MM.1S (cell line): ENCODE measurements around the gene KLHL28.

Experiments
- DNase-seq: peaks from one replicate; pipeline ENCODE4 v3.0.0-alpha.2; 2015
- H2AFZ ChIP-seq: fragments of 300-600 bp; sonication (generic); 2 replicates; pipeline ENCODE4 v1.6.0; 2016; ENCODE audit warnings: antibody characterized with exemption, low read length
- H3F3A ChIP-seq: fragments of 300-600 bp; sonication (generic); 2 replicates; pipeline ENCODE4 v1.6.1; 2016; ENCODE audit warnings: mild to moderate bottlenecking, antibody characterized with exemption, low read length, moderate library complexity, mixed read lengths; ENCODE audit not compliant: insufficient read depth
- H3K27ac ChIP-seq: fragments of 300-600 bp; sonication (generic); 2 replicates; pipeline ENCODE4 v1.5.1; 2016; ENCODE audit warnings: mild to moderate bottlenecking, low read length
- H3K27me3 ChIP-seq: fragments of 300-600 bp; sonication (generic); replicated peaks from 2 replicates; pipeline ENCODE4 v1.6.0; 2016; ENCODE audit warnings: low read length; ENCODE audit not compliant: insufficient read depth
- H3K36me3 ChIP-seq: fragments of 300-600 bp; sonication (generic); replicated peaks from 2 replicates; pipeline ENCODE4 v1.6.1; 2016; ENCODE audit warnings: mild to moderate bottlenecking, low read length, mixed read lengths; ENCODE audit not compliant: insufficient read depth
- H3K4me1 ChIP-seq: fragments of 300-600 bp; sonication (generic); 2 replicates; pipeline ENCODE4 v1.6.1; 2016; ENCODE audit warnings: low read length, mixed read lengths
- H3K4me2 ChIP-seq: fragments of 300-600 bp; sonication (generic); 2 replicates; pipeline ENCODE4 v1.6.0; 2016; ENCODE audit warnings: low read depth, low read length
- H3K4me3 ChIP-seq: fragments of 300-600 bp; sonication (generic); 2 replicates; pipeline ENCODE4 v1.5.1; 2016; ENCODE audit warnings: low read length, mixed read lengths
- H3K79me2 ChIP-seq: fragments of 300-600 bp; sonication (generic); 2 replicates; pipeline ENCODE4 v1.6.1; 2016; ENCODE audit warnings: mixed run types, low read length, mixed read lengths
- H3K9ac ChIP-seq: fragments of 300-600 bp; sonication (generic); 2 replicates; pipeline ENCODE4 v1.6.1; 2016; ENCODE audit warnings: low read length, mixed read lengths
- H3K9me2 ChIP-seq: fragments of 300-600 bp; sonication (generic); replicated peaks from 2 replicates; pipeline ENCODE4 v1.6.1; 2016; ENCODE audit warnings: mild to moderate bottlenecking, low read length, mixed read lengths; ENCODE audit not compliant: insufficient read depth
- H3K9me3 ChIP-seq: fragments of 300-600 bp; sonication (generic); replicated peaks from 2 replicates; pipeline ENCODE4 v1.6.1; 2016; ENCODE audit warnings: mild to moderate bottlenecking, low read length, mixed read lengths; ENCODE audit not compliant: insufficient read depth
- H4K20me1 ChIP-seq: fragments of 300-600 bp; sonication (generic); 2 replicates; pipeline ENCODE4 v1.6.1; 2016; ENCODE audit warnings: mild to moderate bottlenecking, low read length, moderate library complexity, mixed read lengths; ENCODE audit not compliant: insufficient read depth
- EZH2 ChIP-seq: fragments of 300-600 bp; sonication (generic); optimal IDR thresholded peaks from 2 replicates; pipeline ENCODE3; 2017; ENCODE audit warnings: low read depth, mild to moderate bottlenecking, antibody characterized with exemption, low read length, mixed read lengths
- EZH2phosphoT487 ChIP-seq: fragments of 300-600 bp; sonication (generic); IDR thresholded peaks from 2 replicates; pipeline ENCODE4 v1.6.1; 2018; ENCODE audit warnings: antibody characterized with exemption, low read length
- TF ChIP-seq, protein P1 (sequence below): fragments of 300-600 bp; sonication (generic); IDR thresholded peaks from 2 replicates; pipeline ENCODE4 v1.5.1; 2016; ENCODE audit warnings: antibody characterized with exemption, low read length, mixed read lengths

Gene KLHL28

GRCh38 chr14:44886860-44887595 is 74.7 kb downstream of the KLHL28 start:
- Histone ChIP-seq H3K9me2 (no peaks in the 10 kb centered on the region), H3K4me3 (no peak overlapping the region), H3K27ac (no peak overlapping the region), H4K20me1 (no peaks in the 10 kb centered on the region), H3K4me2 (no peak overlapping the region), H3K9ac (no peak overlapping the region), H3K9me3 (no peaks in the 10 kb centered on the region), H2AFZ (no peak overlapping the region), H3F3A (no peaks in the 10 kb centered on the region), H3K4me1 (no peaks in the 10 kb centered on the region), H3K79me2 (no peaks in the 10 kb centered on the region), H3K36me3 (no peaks in the 10 kb centered on the region), H3K27me3 (no peaks in the 10 kb centered on the region)
- no peak for DNase-seq
- TF ChIP-seq, protein P1, sequence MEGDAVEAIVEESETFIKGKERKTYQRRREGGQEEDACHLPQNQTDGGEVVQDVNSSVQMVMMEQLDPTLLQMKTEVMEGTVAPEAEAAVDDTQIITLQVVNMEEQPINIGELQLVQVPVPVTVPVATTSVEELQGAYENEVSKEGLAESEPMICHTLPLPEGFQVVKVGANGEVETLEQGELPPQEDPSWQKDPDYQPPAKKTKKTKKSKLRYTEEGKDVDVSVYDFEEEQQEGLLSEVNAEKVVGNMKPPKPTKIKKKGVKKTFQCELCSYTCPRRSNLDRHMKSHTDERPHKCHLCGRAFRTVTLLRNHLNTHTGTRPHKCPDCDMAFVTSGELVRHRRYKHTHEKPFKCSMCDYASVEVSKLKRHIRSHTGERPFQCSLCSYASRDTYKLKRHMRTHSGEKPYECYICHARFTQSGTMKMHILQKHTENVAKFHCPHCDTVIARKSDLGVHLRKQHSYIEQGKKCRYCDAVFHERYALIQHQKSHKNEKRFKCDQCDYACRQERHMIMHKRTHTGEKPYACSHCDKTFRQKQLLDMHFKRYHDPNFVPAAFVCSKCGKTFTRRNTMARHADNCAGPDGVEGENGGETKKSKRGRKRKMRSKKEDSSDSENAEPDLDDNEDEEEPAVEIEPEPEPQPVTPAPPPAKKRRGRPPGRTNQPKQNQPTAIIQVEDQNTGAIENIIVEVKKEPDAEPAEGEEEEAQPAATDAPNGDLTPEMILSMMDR = no peak

DNA sequence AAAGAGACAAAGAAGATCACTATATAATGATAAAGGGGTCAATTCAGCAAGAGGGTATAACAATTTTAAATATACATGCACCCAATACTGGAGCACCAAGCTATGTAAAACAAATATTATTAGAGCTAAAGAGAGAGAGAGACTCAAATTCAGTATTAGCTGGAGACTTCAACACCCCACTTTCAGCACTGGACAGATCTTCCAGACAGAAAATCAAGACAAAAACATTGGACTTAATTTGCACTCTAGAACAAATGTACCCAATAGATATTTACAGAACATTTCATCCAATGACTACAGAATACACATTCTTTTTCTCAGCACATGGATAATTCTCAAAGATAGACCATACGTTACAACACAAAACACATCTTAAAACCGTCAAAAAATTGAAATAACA is 81.0 kb downstream of the KLHL28 start:
- H3K9ac ChIP-seq = no peak overlapping the region

More for the DNA sequence above, 81.0 kb downstream of the KLHL28 start:
- no peaks in the 10 kb centered on the region for H3K9me3 ChIP-seq
- no peaks in the 10 kb centered on the region for H3F3A ChIP-seq
- no peak for DNase-seq
- no peaks in the 10 kb centered on the region for H3K4me1 ChIP-seq
- no peaks in the 10 kb centered on the region for H3K27me3 ChIP-seq
- no peak overlapping the region for H3K4me2 ChIP-seq
- H2AFZ ChIP-seq = no peak overlapping the region
- no peaks in the 10 kb centered on the region for H3K9me2 ChIP-seq
- no peaks in the 10 kb centered on the region for H3K36me3 ChIP-seq
- TF ChIP-seq EZH2 = no peak
- TF ChIP-seq EZH2phosphoT487 = no peak
- H3K79me2 ChIP-seq = no peaks in the 10 kb centered on the region
- no peak overlapping the region for H3K27ac ChIP-seq
- H3K4me3 ChIP-seq = no peak overlapping the region
- H4K20me1 ChIP-seq = no peaks in the 10 kb centered on the region
